HepG2 (cell line): Measurements from ENCODE around the gene LRRC8E. TPM values are rescaled to one million over a fixed set of nuclear protein-coding genes. Genes with fewer than 3 reads are reported as not detected.
A peak's percentile ranks its signal among the peaks of the same experiment; 100 is the strongest.

ENCODE experiments used
- BCLAF1 ChIP-seq: fragments of 450-650 bp; IDR thresholded peaks from 2 replicates; pipeline ENCODE4 v1.6.1; 2017; ENCODE audit warnings: mild to moderate bottlenecking
- CENPT ChIP-seq: sonication (generic); formaldehyde crosslinking; IDR thresholded peaks from 2 replicates; pipeline ENCODE4 v1.8.0; 2022; ENCODE audit warnings: low read depth, mild to moderate bottlenecking, moderate library complexity, missing genetic modification reagents
- DRAP1 ChIP-seq: IDR thresholded peaks from 2 replicates; pipeline ENCODE4 v1.6.1; 2016; ENCODE audit warnings: missing genetic modification reagents, missing compliant biosample characterization
- FIP1L1 ChIP-seq: fragments of 200-400 bp; formaldehyde crosslinking; IDR thresholded peaks from 2 replicates; pipeline ENCODE4 v1.6.1; 2018; ENCODE audit warnings: low read depth, mild to moderate bottlenecking, low read length, moderate library complexity, borderline replicate concordance; ENCODE audit not compliant: insufficient read depth
- HES4 ChIP-seq: sonication (generic); formaldehyde crosslinking; IDR thresholded peaks from 2 replicates; pipeline ENCODE4 v1.9.0; 2021; ENCODE audit warnings: mild to moderate bottlenecking, missing genetic modification reagents, borderline replicate concordance
- KLF6 ChIP-seq: IDR thresholded peaks from 2 replicates; pipeline ENCODE4 v1.8.0; 2016; ENCODE audit warnings: missing biosample characterization, missing genetic modification reagents
- MAFG ChIP-seq: sonication (generic); formaldehyde crosslinking; IDR thresholded peaks from 2 replicates; pipeline ENCODE4 v1.5.1; 2020; ENCODE audit warnings: mild to moderate bottlenecking, missing genetic modification reagents
- NFKB2 ChIP-seq: sonication (generic); formaldehyde crosslinking; IDR thresholded peaks from 2 replicates; pipeline ENCODE4 v1.4.0; 2020; ENCODE audit warnings: missing genetic modification reagents, borderline replicate concordance
- POGZ ChIP-seq: sonication (generic); formaldehyde crosslinking; IDR thresholded peaks from 2 replicates; pipeline ENCODE4 v1.4.0; 2020; ENCODE audit warnings: mild to moderate bottlenecking, missing genetic modification reagents
- SALL2 ChIP-seq: sonication (generic); formaldehyde crosslinking; IDR thresholded peaks from 2 replicates; pipeline ENCODE4 v1.8.1; 2023; ENCODE audit warnings: mild to moderate bottlenecking, missing genetic modification reagents, inconsistent platforms
- SAP130 ChIP-seq: IDR thresholded peaks from 2 replicates; pipeline ENCODE4 v1.6.1; 2016; ENCODE audit warnings: low read depth
- SMAD1 ChIP-seq: sonication (generic); formaldehyde crosslinking; IDR thresholded peaks from 2 replicates; pipeline ENCODE4 v1.4.0; 2020; ENCODE audit warnings: missing genetic modification reagents, low read depth, mild to moderate bottlenecking, borderline replicate concordance
- ZNF138 ChIP-seq: sonication (generic); formaldehyde crosslinking; IDR thresholded peaks from 2 replicates; pipeline ENCODE4 v1.5.0; 2020; ENCODE audit warnings: mild to moderate bottlenecking, low read depth, missing genetic modification reagents
- ZNF329 ChIP-seq: sonication (generic); formaldehyde crosslinking; IDR thresholded peaks from 2 replicates; pipeline ENCODE4 v1.9.0; 2021; ENCODE audit warnings: low read depth, mild to moderate bottlenecking, missing genetic modification reagents
- ZNF333 ChIP-seq: sonication (generic); formaldehyde crosslinking; IDR thresholded peaks from 2 replicates; pipeline ENCODE4 v1.4.0; 2020; ENCODE audit warnings: mild to moderate bottlenecking, missing genetic modification reagents, borderline replicate concordance
- ZNF383 ChIP-seq: sonication (generic); formaldehyde crosslinking; IDR thresholded peaks from 2 replicates; pipeline ENCODE4 v1.4.0; 2020; ENCODE audit warnings: missing genetic modification reagents, mild to moderate bottlenecking, borderline replicate concordance
- ZNF605 ChIP-seq: sonication (generic); formaldehyde crosslinking; IDR thresholded peaks from 2 replicates; pipeline ENCODE4 v1.8.0; 2022; ENCODE audit warnings: mild to moderate bottlenecking, missing genetic modification reagents
- ZNF713 ChIP-seq: sonication (generic); formaldehyde crosslinking; IDR thresholded peaks from 2 replicates; pipeline ENCODE4 v1.4.0; 2020; ENCODE audit warnings: mild to moderate bottlenecking, missing genetic modification reagents
- ZNF75D ChIP-seq: sonication (generic); formaldehyde crosslinking; IDR thresholded peaks from 2 replicates; pipeline ENCODE4 v1.8.1; 2023; ENCODE audit warnings: missing genetic modification reagents, mild to moderate bottlenecking, borderline replicate concordance
- ZNF780A ChIP-seq: sonication (generic); formaldehyde crosslinking; IDR thresholded peaks from 2 replicates; pipeline ENCODE4 v1.8.0; 2022; ENCODE audit warnings: mild to moderate bottlenecking, missing genetic modification reagents, moderate library complexity
- polyA plus RNA-seq, 8 experiments: library from polyadenylated mRNA; depleted of rRNA in 3 of 8; stranded (reverse) in 7 of 8; unstranded in 1 of 8; fragments of >200 nt; fragmentation: Illumina TruSeq in 4 of 8; extraction: Trizol in 4 of 8; gene quantifications; 2 replicates each; pipeline versions ENCODE4 v1.2.1 to v1.2.3, GENCODE V29; 2011 to 2016; ENCODE audit warnings: low read depth in 4 of 8, missing spikeins in 1 of 8, mixed read lengths in 1 of 8; ENCODE audit not compliant: insufficient read depth in 1 of 8
- total RNA-seq, 5 experiments: library from RNA; depleted of rRNA; stranded (reverse); fragments of >200 nt; fragmentation: Illumina TruSeq; extraction: Trizol; gene quantifications; 2 replicates each; pipeline ENCODE4 v1.2.3, GENCODE V29; 2016; ENCODE audit warnings: low read depth in 1 of 5
- TF ChIP-seq, protein P1 (sequence below): sonication (generic); formaldehyde crosslinking; IDR thresholded peaks from 2 replicates; pipeline ENCODE4 v1.8.0; 2022; ENCODE audit warnings: mild to moderate bottlenecking, missing genetic modification reagents, moderate library complexity
- TF ChIP-seq, protein P2 (sequence below): sonication (generic); formaldehyde crosslinking; IDR thresholded peaks from 2 replicates; pipeline ENCODE4 v1.8.1; 2023; ENCODE audit warnings: missing genetic modification reagents, mild to moderate bottlenecking, borderline replicate concordance
- TF ChIP-seq, protein P3 (sequence below): sonication (generic); formaldehyde crosslinking; IDR thresholded peaks from 2 replicates; pipeline ENCODE4 v1.5.1; 2020; ENCODE audit warnings: missing genetic modification reagents, mild to moderate bottlenecking, borderline replicate concordance

Gene LRRC8E
- total and polyA plus RNA-seq, 2 of the 13 experiments (the other 11 are each of a cell fraction or from before 2014, with no cell fraction given), result 8.0 to 10.3 TPM

DNA sequence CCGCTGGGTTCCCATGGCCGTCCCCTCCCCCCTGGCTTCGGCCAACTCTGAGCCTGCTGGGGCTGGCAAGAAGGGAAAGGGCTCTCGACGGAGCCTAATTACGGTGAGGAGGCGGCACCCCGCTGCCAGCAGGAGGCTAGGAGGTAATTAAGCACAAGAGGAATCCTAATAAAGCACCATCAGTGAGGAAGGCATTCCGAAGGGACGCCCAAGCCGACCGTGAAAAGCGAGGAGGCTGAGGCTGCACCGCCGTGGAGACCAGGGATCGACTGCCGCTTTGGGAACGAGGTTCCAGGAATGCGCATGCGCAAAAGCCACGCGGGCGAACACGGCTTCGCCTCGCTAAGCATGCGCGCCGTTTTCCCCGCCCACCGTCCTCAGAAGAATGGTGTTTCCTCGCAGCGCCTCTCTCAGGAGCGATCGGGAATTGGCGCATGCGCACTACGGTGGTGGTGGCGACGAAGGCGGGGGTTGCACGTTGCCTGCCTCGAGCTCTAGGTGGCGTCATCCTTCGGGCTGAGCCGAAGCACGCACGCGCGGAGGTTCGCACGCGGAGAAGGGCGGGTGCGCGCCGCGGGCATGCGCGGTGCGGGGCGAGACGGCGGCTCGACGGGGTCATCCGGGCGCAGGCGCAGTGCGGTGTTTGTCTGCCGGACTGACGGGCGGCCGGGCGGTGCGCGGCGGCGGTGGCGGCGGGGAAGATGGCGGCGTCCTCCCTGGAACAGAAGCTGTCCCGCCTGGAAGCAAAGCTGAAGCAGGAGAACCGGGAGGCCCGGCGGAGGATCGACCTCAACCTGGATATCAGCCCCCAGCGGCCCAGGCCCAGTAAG is 15.1 kb downstream of the LRRC8E start, which contains the start of gene MAP2K7 (continued):
- TF ChIP-seq ZNF138 (peak; percentile 27; the same call in 1 of the 2 replicates), ZNF333 (no peak), MAFG (CRISPR knock-in tag) (no peak), KLF6 (CRISPR knock-in tag) (peak; percentile 90; the same call in 1 of the 2 replicates), ZNF605 (CRISPR knock-in tag) (peak; percentile 95), POGZ (CRISPR knock-in tag) (no peak), SALL2 (CRISPR knock-in tag) (peak; percentile 32; the same call in 1 of the 2 replicates), CENPT (no peak), ZNF780A (CRISPR knock-in tag) (no peak; the same call in 1 of the 2 replicates), FIP1L1 (no peak), DRAP1 (CRISPR knock-in tag) (peak; percentile 86), ZNF75D (no peak; the same call in 1 of the 2 replicates), BCLAF1 (no peak), SAP130 (CRISPR knock-in tag) (peak; percentile 90), SMAD1 (CRISPR knock-in tag) (no peak; the same call in 1 of the 2 replicates), ZNF713 (CRISPR knock-in tag) (no peak), ZNF329 (CRISPR knock-in tag) (peak; percentile 61), NFKB2 (CRISPR knock-in tag) (peak; percentile 95), ZNF383 (CRISPR knock-in tag) (no peak), HES4 (CRISPR knock-in tag) (no peak)
- TF ChIP-seq, protein P1, sequence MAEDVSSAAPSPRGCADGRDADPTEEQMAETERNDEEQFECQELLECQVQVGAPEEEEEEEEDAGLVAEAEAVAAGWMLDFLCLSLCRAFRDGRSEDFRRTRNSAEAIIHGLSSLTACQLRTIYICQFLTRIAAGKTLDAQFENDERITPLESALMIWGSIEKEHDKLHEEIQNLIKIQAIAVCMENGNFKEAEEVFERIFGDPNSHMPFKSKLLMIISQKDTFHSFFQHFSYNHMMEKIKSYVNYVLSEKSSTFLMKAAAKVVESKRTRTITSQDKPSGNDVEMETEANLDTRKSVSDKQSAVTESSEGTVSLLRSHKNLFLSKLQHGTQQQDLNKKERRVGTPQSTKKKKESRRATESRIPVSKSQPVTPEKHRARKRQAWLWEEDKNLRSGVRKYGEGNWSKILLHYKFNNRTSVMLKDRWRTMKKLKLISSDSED (CRISPR knock-in tag), result no peak
- TF ChIP-seq, protein P2, sequence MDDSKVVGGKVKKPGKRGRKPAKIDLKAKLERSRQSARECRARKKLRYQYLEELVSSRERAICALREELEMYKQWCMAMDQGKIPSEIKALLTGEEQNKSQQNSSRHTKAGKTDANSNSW (CRISPR knock-in tag), result peak; percentile 29; the same call in 1 of the 2 replicates
- TF ChIP-seq, protein P3, sequence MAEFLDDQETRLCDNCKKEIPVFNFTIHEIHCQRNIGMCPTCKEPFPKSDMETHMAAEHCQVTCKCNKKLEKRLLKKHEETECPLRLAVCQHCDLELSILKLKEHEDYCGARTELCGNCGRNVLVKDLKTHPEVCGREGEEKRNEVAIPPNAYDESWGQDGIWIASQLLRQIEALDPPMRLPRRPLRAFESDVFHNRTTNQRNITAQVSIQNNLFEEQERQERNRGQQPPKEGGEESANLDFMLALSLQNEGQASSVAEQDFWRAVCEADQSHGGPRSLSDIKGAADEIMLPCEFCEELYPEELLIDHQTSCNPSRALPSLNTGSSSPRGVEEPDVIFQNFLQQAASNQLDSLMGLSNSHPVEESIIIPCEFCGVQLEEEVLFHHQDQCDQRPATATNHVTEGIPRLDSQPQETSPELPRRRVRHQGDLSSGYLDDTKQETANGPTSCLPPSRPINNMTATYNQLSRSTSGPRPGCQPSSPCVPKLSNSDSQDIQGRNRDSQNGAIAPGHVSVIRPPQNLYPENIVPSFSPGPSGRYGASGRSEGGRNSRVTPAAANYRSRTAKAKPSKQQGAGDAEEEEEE (CRISPR knock-in tag), result peak; percentile 46; the same call in 1 of the 2 replicates
